ENCODE measurements around the gene ARMC9. TPM values are rescaled to one million over a fixed set of nuclear protein-coding genes. Genes with fewer than 3 reads are reported as not detected.

ARMC9 gene
- total RNA-seq, 1 donor from 2014 or later: 43.1 TPM

GRCh38 chr2:231189171-231189530 lies 9.3 kb upstream of the ARMC9 start:
- Histone ChIP-seq H3K4me1 (peaks cover 56% of the 10 kb centered on the region), H3K36me3 (no peaks in the 10 kb centered on the region), H3K27ac (peak overlapping the region; percentile 90), H3K4me3 (no peak overlapping the region), H3K27me3 (ENCODE audit: low read depth) (no peaks in the 10 kb centered on the region), H3K9me3 (no peaks in the 10 kb centered on the region)
- ATAC-seq (no peak), DNase-seq (no peak)
- intact Hi-C loops (cut with DNase I): no loop called here
- no peak for TF ChIP-seq CTCF (IDR thresholded peaks at IDR 0.05)

GRCh38 chr2:231189571-231190495 lies 8.6 kb upstream of the ARMC9 start:
- intact Hi-C loops (cut with DNase I): no loop called here
- peak; percentile 69 for DNase-seq
- H3K4me1 ChIP-seq: peaks cover 50% of the 10 kb centered on the region

GRCh38 chr2:231190531-231191197 lies 7.8 kb upstream of the ARMC9 start:
- H3K9me3 ChIP-seq: no peaks in the 10 kb centered on the region
- peak overlapping the region; percentile 90 for H3K27ac ChIP-seq
- peak overlapping the region; percentile 50 for H3K4me3 ChIP-seq
- no peaks in the 10 kb centered on the region for H3K36me3 ChIP-seq
- intact Hi-C loops (cut with DNase I): no loop called here
- ATAC-seq: peak; percentile 86 to 89
- H3K4me1 ChIP-seq: peaks cover 42% of the 10 kb centered on the region
- DNase-seq: peak; percentile 72
- no peaks in the 10 kb centered on the region for H3K27me3 ChIP-seq (ENCODE audit: low read depth)
- peak; percentile 12 for TF ChIP-seq CTCF (IDR thresholded peaks at IDR 0.05)

More at GRCh38 chr2:231189571-231190495, 8.6 kb upstream of the ARMC9 start:
- Histone ChIP-seq H3K27ac (peak overlapping the region; percentile 90), H3K36me3 (no peaks in the 10 kb centered on the region), H3K9me3 (no peaks in the 10 kb centered on the region), H3K4me3 (peak overlapping the region; percentile 50), H3K27me3 (ENCODE audit: low read depth) (no peaks in the 10 kb centered on the region)
- peak; percentile 80 to 82 for ATAC-seq
- no peak for TF ChIP-seq CTCF (IDR thresholded peaks at IDR 0.05)

- H3K36me3 ChIP-seq: no peaks in the 10 kb centered on the region
- peak; percentile 7 to 50 for ATAC-seq
- peak; percentile 56 for DNase-seq
- H3K9me3 ChIP-seq: no peaks in the 10 kb centered on the region
- H3K27ac ChIP-seq: peak overlapping the region; percentile 90
- H3K4me3 ChIP-seq: no peak overlapping the region
- peak; percentile 63 for TF ChIP-seq CTCF (IDR thresholded peaks at IDR 0.05)
- intact Hi-C loops (cut with DNase I): no loop called here
- no peaks in the 10 kb centered on the region for H3K27me3 ChIP-seq (ENCODE audit: low read depth)
- H3K4me1 ChIP-seq: peaks cover 35% of the 10 kb centered on the region
Observed at GRCh38 chr2:231191896-231192872, 6.2 kb upstream of the ARMC9 start.

GRCh38 chr2:231193216-231193615 lies 5.2 kb upstream of the ARMC9 start:
- no peak for DNase-seq
- TF ChIP-seq CTCF (IDR thresholded peaks at IDR 0.05): no peak
- Histone ChIP-seq H3K9me3 (no peaks in the 10 kb centered on the region), H3K36me3 (no peaks in the 10 kb centered on the region), H3K27ac (no peak overlapping the region), H3K27me3 (ENCODE audit: low read depth) (no peaks in the 10 kb centered on the region), H3K4me1 (peaks cover 31% of the 10 kb centered on the region), H3K4me3 (no peak overlapping the region)
- ATAC-seq: no peak
- intact Hi-C loops (cut with DNase I): no loop called here
